Stimulated activated CD8-positive, alpha-beta memory T cell treated with anti-CD3 and anti-CD28 coated beads, Interleukin-12 subunit alpha, Interleukin-12 subunit beta, amount 100 ng/mL, for 1 hour (primary cell): ENCODE data around the gene SYTL2.

Experiments used
- DNase-seq: peaks from one replicate; pipeline ENCODE4 v3.0.0-alpha.2; 2020; ENCODE audit warnings: low read depth

Gene SYTL2

GRCh38 chr11:85826116-85826855, 15.3 kb upstream of the SYTL2 start:
- DNase-seq: no peak

- no peak for DNase-seq
Measured at GRCh38 chr11:85825616-85826015, 14.7 kb upstream of the SYTL2 start.

- peak; percentile 43 for DNase-seq
Measured at GRCh38 chr11:85823816-85824215, 12.9 kb upstream of the SYTL2 start.

GRCh38 chr11:85822814-85823213, 11.9 kb upstream of the SYTL2 start:
- DNase-seq: no peak

- DNase-seq: no peak
Measured at GRCh38 chr11:85821636-85822035, 10.7 kb upstream of the SYTL2 start.

- no peak for DNase-seq
Measured at GRCh38 chr11:85819441-85819840, 8.5 kb upstream of the SYTL2 start.

GRCh38 chr11:85815186-85815931, 4.4 kb upstream of the SYTL2 start:
- DNase-seq: no peak

GRCh38 chr11:85813721-85814120, 2.8 kb upstream of the SYTL2 start:
- DNase-seq: no peak

GRCh38 chr11:85811624-85812023, 683 bp upstream of the SYTL2 start:
- DNase-seq: no peak

GRCh38 chr11:85810521-85810870, 445 bp downstream of the SYTL2 start:
- no peak for DNase-seq

- no peak for DNase-seq
Measured at GRCh38 chr11:85809863-85810262, 1.1 kb downstream of the SYTL2 start.

GRCh38 chr11:85809191-85809590, 1.8 kb downstream of the SYTL2 start:
- no peak for DNase-seq

- DNase-seq: no peak
Measured at GRCh38 chr11:85806876-85807275, 4.1 kb downstream of the SYTL2 start.

- no peak for DNase-seq
Measured at GRCh38 chr11:85806016-85806415, 4.9 kb downstream of the SYTL2 start.

GRCh38 chr11:85805387-85805786, 5.6 kb downstream of the SYTL2 start:
- no peak for DNase-seq

GRCh38 chr11:85803920-85804319, 7.0 kb downstream of the SYTL2 start:
- DNase-seq: no peak

- DNase-seq: no peak
Measured at GRCh38 chr11:85803303-85803702, 7.6 kb downstream of the SYTL2 start.

- no peak for DNase-seq
Measured at GRCh38 chr11:85801527-85801926, 9.4 kb downstream of the SYTL2 start.

GRCh38 chr11:85800595-85801342, 10.2 kb downstream of the SYTL2 start:
- no peak for DNase-seq

- DNase-seq: no peak
Measured at GRCh38 chr11:85799142-85799541, 11.8 kb downstream of the SYTL2 start.

- no peak for DNase-seq
Measured at GRCh38 chr11:85798361-85798760, 12.6 kb downstream of the SYTL2 start.

- DNase-seq: no peak
Measured at GRCh38 chr11:85795712-85796487, 15.0 kb downstream of the SYTL2 start.
